MM.1S (cell line): Measurements from ENCODE around the gene ENPP1.

Experiments
- CTCF ChIP-seq: fragments of 300-600 bp; sonication (generic); IDR thresholded peaks from 2 replicates; pipeline ENCODE4 v1.5.1; 2016; ENCODE audit warnings: antibody characterized with exemption, low read length, mixed read lengths
- EZH2phosphoT487 ChIP-seq: fragments of 300-600 bp; sonication (generic); IDR thresholded peaks from 2 replicates; pipeline ENCODE4 v1.6.1; 2018; ENCODE audit warnings: antibody characterized with exemption, low read length

- no peak for TF ChIP-seq CTCF
- no peak for TF ChIP-seq EZH2phosphoT487
These were observed 24.1 kb downstream of the ENPP1 start for GRCh38 chr6:131831886-131832285.
